AG08396 (cell line): Measurements from ENCODE around the gene APMAP.

Experiments
- DNase-seq: peaks from one replicate; pipeline ENCODE4 v3.0.0; 2012; ENCODE audit warnings: low spot score, mixed read lengths

The APMAP gene

GRCh38 chr20:24987244-24987643 is 5.3 kb downstream of the APMAP start:
- no peak for DNase-seq

DNA sequence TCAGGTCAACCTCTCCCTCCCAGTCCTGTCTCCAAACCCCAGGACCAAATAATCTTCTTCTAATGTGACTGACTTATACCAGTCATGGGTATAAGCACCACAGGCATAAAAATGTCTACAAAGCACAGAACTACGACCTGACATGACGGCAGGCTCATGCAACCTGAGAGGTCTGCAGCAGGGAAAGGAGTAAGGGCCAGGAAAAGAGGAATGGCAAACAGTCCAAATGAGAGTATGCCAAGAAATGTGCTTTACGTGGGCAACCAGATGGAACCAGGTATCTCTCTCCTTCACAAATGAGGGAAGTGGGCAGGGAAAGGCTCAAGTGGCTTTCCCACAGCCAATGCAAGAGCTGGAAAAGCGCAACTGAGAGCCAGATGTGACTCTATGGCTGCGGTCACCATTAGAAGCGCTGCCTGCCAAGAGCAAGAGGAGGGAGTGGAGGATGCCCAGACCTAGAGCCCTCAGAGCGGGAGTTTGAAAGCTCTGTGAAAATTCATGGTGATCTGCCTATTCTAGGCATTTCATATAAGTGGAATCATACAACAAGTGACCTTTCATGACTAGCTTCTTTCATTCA is 6.0 kb downstream of the APMAP start:
- DNase-seq, result no peak

DNA sequence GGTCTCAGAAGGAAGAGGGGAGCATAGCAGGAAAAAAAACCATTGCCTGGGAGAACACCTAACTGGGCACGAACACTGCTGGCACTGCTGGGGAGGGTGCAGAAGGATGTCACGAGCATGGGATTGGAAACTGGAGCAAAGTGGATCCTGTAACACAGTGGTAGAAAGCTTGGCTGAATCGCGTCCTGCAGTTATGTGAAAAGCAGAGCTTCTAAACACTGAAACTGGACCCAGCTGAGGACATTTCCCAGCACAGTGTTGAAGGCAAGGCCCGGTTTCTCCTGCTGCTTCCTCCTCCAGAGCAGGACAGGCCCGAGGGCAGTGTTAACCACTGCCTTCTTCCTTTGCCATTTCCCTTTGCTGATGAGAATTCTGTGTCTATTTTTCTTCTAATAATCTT is 6.7 kb downstream of the APMAP start:
- no peak for DNase-seq

DNA sequence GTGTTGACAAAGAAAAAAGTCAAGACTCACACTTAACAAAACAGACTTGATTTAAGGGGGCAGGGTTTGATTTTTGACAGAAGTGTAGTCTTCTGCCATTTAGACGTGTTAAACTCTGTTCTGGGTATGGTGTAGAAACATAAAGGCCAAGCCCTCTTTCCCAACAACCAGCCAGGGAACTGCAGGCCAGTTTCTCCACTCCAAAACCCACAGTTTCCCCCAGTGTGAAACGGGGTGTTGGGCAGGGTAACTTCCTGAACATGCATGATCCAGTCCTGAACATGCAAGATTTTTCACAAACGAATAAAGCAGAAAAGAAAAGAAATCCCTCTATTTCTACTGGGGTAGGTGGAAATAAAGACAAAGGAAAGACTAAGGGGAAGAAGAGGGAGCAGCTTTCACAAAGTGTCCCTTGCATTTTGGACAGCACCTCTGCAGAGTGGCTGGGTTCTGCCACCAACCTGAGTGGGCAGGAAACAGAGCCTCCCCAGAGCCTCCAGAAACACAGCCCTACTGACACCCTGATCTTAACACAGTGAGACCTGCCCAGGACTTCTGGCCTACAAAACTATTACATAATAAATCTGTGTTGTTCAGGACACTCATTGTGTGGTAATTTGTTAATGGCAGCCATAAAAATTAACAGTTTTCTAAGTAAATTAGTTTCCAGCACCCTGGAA is 7.5 kb downstream of the APMAP start:
- DNase-seq, result no peak

DNA sequence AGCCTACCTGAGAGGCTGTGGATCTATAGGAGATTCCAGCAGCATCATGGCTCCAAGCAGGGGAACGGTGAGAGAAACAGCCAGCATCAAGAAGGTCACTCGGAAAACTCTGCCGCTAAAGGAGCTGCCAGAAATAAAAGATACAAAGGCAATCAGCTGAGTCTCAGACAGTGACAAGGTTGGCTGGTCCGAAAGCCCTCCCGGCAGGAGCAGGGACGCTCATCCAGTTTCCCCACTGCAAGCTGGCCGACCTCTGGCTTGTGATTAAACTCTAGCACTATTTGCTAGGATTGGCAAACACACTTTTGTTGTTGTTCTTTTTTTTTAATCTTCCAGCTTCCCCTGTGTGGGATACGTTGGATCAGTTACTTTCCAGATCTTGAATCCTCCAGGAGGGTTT is 8.7 kb downstream of the APMAP start:
- no peak for DNase-seq

GRCh38 chr20:24981790-24982189 is 10.8 kb downstream of the APMAP start:
- DNase-seq, result no peak

GRCh38 chr20:24981282-24981681 is 11.3 kb downstream of the APMAP start:
- no peak for DNase-seq

DNA sequence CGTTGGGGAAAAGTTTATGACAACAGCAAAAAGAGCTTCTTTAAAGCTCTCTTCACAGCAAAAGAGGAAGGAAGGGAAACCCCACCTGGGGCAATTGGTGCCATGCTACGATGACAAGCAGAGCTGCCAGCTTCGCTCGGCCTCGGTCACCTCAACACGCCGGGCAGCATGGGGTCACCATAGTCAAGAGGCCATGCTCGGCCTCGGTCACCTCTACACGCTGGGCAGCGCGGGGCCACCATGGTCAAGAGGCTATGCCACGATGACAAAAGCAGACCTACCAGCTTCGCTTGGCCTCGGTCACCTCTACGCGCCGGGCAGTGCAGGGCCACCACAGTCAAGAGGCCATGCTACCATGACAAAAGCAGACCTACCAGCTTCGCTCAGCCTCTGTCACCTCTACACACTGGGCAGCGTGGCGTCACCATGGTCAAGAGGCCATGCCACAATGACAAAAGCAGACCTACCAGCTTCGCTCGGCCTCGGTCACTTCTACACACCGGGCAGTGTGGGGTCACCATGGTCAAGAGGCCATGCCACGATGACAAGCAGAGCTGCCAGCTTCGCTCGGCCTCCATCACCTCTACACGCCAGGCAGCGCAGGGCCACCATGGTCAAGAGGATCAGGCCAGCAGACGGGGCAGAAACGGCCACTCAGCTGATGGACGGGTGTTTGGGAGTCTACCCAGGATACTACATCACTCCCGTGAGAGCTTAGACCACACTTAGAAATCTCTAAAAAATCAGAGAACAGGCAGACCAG is 12.1 kb downstream of the APMAP start:
- DNase-seq, result no peak

- no peak for DNase-seq
Measured at GRCh38 chr20:24979036-24979960, 13.3 kb downstream of the APMAP start.

DNA sequence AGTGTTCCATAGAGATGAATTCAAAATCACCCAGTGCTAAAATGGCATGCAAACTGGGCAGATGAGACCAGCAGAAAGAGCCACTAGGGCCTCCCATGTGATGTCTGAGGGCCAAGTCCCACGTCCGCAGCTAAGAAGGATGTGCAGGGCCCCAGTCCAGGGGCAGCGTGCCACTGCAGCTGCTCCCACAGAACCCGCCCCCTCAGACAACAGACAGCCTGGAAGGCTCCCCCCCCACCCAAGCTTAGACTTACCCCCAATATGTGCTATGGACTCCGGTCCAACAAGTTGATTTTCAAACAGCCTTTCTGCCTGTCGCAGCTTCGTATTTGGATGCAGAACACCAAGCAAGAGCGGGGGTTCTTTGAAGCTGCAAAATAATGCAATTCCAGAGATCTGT is 14.0 kb downstream of the APMAP start:
- no peak for DNase-seq

GRCh38 chr20:24977797-24978196 is 14.8 kb downstream of the APMAP start:
- DNase-seq, result no peak

GRCh38 chr20:24977336-24977735 is 15.2 kb downstream of the APMAP start:
- DNase-seq, result no peak

DNA sequence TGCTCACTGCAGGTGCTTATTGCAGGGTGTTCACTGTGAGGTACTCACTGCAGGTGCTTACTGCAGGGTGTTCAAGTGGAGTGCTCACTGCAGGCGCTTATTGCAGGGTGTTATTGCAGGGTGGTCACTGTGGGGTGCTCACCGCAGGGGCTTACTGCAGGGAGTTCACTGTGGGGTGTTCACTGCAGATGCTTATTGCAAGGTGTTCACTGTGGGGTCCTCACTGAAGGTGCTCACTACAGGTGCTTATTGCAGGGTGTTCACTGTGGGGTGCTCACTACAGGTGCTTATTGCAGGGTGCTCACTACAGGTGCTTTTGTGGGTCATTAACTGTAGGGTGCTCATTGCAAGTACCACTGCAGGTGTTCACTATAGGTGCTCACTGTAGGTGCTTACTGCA is 20.2 kb downstream of the APMAP start:
- DNase-seq, result no peak

DNA sequence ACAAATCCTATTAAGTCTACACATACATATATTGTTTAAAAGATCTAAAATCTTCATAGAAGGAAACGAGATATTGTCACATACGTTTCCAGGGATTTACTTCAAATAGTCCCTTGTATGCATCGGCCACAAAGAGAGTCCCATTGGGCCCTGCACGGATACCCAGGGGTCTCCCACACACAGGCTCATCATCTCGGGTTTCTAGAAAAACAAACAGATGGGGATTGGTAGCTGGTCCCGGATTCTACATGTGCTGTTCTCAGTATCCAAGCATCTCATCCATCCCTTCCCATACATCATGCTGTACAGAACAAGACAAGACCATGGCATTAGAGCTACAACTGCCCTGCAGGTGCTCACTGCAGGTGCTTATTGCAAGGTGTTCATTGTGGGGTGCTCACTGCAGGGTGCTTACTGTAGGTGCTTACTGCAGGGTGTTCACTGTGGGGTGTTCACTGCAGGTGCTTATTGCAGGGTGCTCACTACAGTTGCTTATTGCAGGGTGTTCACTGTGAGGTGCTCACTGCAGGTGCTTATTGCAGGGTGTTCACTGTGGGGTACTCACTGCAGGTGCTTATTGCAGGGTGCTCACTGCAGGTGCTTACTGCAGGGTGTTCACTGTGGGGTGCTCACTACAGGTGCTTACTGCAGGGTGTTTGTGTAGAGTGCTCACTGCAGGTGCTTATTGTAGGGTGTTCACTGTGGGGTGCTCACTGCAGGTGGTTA is 21.0 kb downstream of the APMAP start:
- DNase-seq, result no peak

DNA sequence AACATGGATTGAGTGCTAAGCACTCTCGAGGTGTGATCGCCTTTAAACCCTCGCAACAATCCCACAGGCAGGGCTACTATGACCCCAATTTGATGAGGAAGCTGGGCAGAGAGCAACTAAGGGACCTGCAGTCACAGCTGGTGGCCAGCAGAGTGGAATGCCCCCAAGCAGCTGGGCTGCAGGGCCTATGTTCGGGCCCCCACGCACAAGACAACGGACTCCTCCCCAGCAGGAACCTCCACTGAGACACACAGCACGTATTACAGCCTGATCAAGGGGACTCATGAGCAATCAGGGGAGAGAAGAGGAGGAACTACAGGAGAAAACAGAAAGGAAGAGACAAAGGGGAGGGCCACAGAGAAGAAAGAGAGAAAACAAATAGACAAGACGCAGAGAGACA is 21.8 kb downstream of the APMAP start:
- no peak for DNase-seq

- DNase-seq, result no peak
Measured at GRCh38 chr20:24970030-24970553, 22.5 kb downstream of the APMAP start.

- no peak for DNase-seq
Measured at GRCh38 chr20:24969186-24970029, 23.1 kb downstream of the APMAP start.

DNA sequence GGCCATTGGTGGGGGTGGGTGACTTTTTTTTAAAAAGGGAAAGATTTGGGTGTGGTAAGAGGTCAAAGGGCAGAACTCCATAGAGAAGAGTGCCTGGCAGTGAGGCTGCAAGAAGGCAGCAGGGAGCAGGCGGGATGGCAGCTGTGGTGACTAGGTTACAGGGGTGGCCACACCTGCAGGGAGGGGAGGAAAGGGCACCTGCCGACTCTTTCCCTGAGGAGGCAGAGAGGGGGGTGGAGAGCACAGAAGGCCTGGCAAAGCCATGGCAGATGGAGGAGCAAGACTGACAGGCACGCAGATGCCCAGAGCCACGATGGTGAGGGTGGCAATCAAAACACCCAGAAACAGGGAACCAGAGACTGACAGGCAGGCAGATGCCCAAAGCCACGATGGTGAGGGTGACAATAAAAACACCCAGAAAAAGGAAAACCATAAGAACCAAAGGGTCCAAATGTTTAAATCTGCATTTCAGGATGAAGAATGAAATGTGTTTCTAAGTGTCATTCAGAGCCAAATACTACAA is 24.2 kb downstream of the APMAP start:
- no peak for DNase-seq

DNA sequence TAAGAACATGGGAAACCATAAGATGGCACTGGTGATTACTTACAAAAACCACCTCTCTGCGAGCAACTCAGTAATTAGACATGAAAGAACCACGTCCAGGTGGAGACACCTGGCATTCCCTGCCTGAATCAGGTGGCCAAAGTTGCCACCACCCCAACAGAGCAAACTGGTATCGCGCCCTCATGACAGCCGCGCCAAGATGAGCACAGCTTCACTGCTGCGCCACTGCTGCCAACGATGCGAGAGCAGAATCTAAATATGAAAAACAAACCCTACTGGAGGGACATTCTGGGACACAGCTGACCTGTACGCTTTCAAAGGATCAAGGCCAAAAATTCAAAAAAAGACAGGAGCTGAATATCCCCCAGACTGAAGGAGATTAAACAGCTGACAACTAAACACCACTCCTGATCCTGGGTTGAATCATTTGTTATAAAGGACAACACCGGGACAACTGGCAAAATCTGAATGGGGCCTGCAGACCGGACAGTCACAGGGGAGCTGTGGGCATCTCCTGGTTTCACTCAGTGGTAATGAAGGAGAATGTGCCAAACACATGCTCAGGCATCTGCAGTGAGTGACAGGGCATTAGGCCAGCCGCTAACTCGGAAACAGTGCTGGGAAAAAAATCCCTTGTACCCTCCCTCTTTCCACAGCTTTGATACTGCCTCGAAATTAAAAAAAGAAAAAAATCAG is 26.1 kb downstream of the APMAP start:
- no peak for DNase-seq
